SK-N-SH (cell line): ENCODE results near the gene ANO4.

ENCODE experiments used
- CTCF ChIP-seq: fragments of 200-600 bp; sonication (generic); IDR thresholded peaks from 2 replicates; pipeline ENCODE4 v1.6.1; 2017; ENCODE audit warnings: antibody characterized with exemption, mild to moderate bottlenecking, moderate library complexity
- EP300 ChIP-seq, 2 experiments: IDR thresholded peaks; 2 replicates each; pipeline versions ENCODE4 v1.4.0 to v1.6.1; 2012; ENCODE audit warnings: borderline replicate concordance in 1 of 2, low read depth in 1 of 2, low read length in 1 of 2
- GABPA ChIP-seq: IDR thresholded peaks from 2 replicates; pipeline ENCODE4 v1.4.0; 2012; ENCODE audit warnings: low read depth, mild to moderate bottlenecking
- POLR2AphosphoS5 ChIP-seq: IDR thresholded peaks from 2 replicates; pipeline ENCODE4 v1.6.1; 2012; ENCODE audit warnings: low read depth, low read length
- RAD21 ChIP-seq: IDR thresholded peaks from 2 replicates; pipeline ENCODE4 v1.6.1; 2012; ENCODE audit warnings: mild to moderate bottlenecking, low read length
- RCOR1 ChIP-seq: fragments of 150-350 bp; IDR thresholded peaks from 2 replicates; pipeline ENCODE4 v1.6.1; 2017; ENCODE audit warnings: antibody characterized with exemption, low read length
- RFX5 ChIP-seq: IDR thresholded peaks from 2 replicates; pipeline ENCODE4 v1.6.1; 2012; ENCODE audit warnings: mild to moderate bottlenecking, improper control_type of control experiment, low read length
- SIN3A ChIP-seq: IDR thresholded peaks from 2 replicates; pipeline ENCODE4 v1.6.1; 2012; ENCODE audit warnings: low read depth, mild to moderate bottlenecking, low read length, moderate library complexity, borderline replicate concordance
- SMC3 ChIP-seq: IDR thresholded peaks from 2 replicates; pipeline ENCODE4 v1.6.1; 2012; ENCODE audit warnings: low read depth, low read length, improper control_type of control experiment
- YY1 ChIP-seq: IDR thresholded peaks from 2 replicates; pipeline ENCODE4 v1.4.0; 2012; ENCODE audit warnings: low read depth, mild to moderate bottlenecking

- TF ChIP-seq CTCF, result no peak
- TF ChIP-seq RCOR1, result no peak
- no peak for TF ChIP-seq SMC3
- TF ChIP-seq RAD21, result no peak
- no peak for TF ChIP-seq GABPA
- no peak for TF ChIP-seq EP300 (IDR thresholded peaks at IDR 0.05; ENCODE audit: borderline replicate concordance in 1 of 2, low read depth in 1 of 2, low read length in 1 of 2)
- TF ChIP-seq YY1, result no peak
- TF ChIP-seq RFX5, result no peak
- TF ChIP-seq SIN3A, result no peak
- TF ChIP-seq POLR2AphosphoS5, result no peak
Measured at GRCh38 chr12:101051151-101051550, 256.6 kb downstream of the ANO4 start.
